ENCODE results near the gene PROP1.
"Not testable (repeated sequence)": the region's sequence is repeated elsewhere in the genome, so short reads cannot be mapped to it uniquely, and the experiment has no call there.

PROP1 gene

DNA sequence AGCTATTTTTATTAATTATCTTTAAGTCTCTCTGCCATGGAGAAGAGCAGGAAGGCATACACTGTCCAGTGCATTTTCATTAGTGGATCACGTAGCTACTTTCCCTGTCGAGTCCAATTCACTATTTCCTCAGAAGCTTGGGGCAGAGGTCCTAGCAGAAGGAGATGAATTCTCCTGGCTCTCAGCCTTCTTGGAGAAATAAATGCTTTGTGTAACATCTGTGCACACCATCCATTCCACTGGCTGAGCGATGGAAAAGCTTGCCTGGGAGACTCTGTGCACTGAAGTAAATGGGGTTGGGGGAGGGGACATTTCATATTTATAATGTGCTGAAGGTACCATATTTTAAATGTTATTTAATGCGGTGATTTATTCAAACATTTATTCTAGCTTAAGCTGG lies 23.4 kb downstream of the PROP1 start:
- Histone ChIP-seq H3K4me1 (ENCODE audit: control insufficient read depth, insufficient read depth, low read depth, low read length) (no peaks in the 10 kb centered on the region), H4K91ac (ENCODE audit: low read length) (no peak overlapping the region), H3K9ac (ENCODE audit: low read length) (no peak overlapping the region), H3K4ac (ENCODE audit: low read depth in 1 of 2, low read length in 2 of 2) (no peak overlapping the region), H3K36me3 (ENCODE audit: control insufficient read depth in 1 of 2, insufficient read depth in 2 of 2, low read depth in 1 of 2, low read length in 2 of 2) (no peaks in the 10 kb centered on the region), H3K23ac (ENCODE audit: low read length in 2 of 2) (no peak overlapping the region), H3K18ac (ENCODE audit: low read depth in 1 of 2, low read length in 2 of 2) (no peak overlapping the region), H4K8ac (ENCODE audit: low read length) (no peak overlapping the region), H3K9me3 (ENCODE audit: control insufficient read depth, low read length) (peaks cover 6% of the 10 kb centered on the region), H3K4me2 (ENCODE audit: low read length, poor library complexity, severe bottlenecking) (no peak overlapping the region), H3K27ac (ENCODE audit: low read length, poor library complexity, severe bottlenecking) (no peak overlapping the region), H2AFZ (ENCODE audit: low read depth, low read length) (no peak overlapping the region), H3K4me3 (ENCODE audit: insufficient read depth in 1 of 2, low read depth in 1 of 2, low read length in 2 of 2) (no peak overlapping the region), H3K27me3 (ENCODE audit: control insufficient read depth in 1 of 2, insufficient read depth in 1 of 2, low read length in 2 of 2) (peaks cover 0 to 7% of the 10 kb centered on the region in 2 experiments), H2BK120ac (ENCODE audit: low read depth, low read length) (no peak overlapping the region), H2BK12ac (ENCODE audit: low read length in 2 of 2) (no peak overlapping the region), H2AK5ac (ENCODE audit: low read length, severe bottlenecking) (no peak overlapping the region), H2BK5ac (ENCODE audit: low read depth, low read length, poor library complexity, severe bottlenecking) (no peak overlapping the region), H3K14ac (ENCODE audit: low read length in 2 of 2) (no peak overlapping the region), H3K79me1 (replicated peaks; ENCODE audit: low read length, poor library complexity, severe bottlenecking) (no peaks in the 10 kb centered on the region), H2BK15ac (ENCODE audit: low read depth, poor library complexity, severe bottlenecking) (no peak overlapping the region)
- no peak for DNase-seq
- 85% methylated on average over 4 of the region's 4 CpGs for WGBS

DNA sequence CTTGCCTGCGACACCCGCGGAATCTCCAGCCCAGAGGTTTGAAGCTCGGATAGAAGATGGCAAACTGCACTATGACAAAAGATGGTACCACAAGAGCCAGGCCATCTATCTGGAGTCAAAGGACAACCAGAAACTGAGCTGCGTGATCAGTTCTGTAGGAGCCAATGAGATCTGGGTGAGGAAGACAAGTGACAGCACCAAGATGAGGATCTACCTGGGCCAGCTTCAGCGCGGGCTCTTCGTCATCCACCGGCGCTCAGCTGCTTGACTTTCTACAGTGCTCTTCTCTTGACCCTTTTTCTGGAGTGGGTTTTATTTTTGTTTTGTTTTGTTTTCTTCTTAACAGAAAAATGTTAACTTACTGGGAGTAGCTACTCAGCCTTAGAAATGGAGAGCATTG lies 24.0 kb downstream of the PROP1 start:
- not testable (repeated sequence) for H3K23ac ChIP-seq (ENCODE audit: low read length in 2 of 2); H2BK120ac ChIP-seq (ENCODE audit: low read depth, low read length); H3K14ac ChIP-seq (ENCODE audit: low read length in 2 of 2); H4K8ac ChIP-seq (ENCODE audit: low read length); H3K4ac ChIP-seq (ENCODE audit: low read depth in 1 of 2, low read length in 2 of 2); H3K18ac ChIP-seq (ENCODE audit: low read depth in 1 of 2, low read length in 2 of 2); H2BK15ac ChIP-seq (ENCODE audit: low read depth, poor library complexity, severe bottlenecking); H3K79me1 ChIP-seq (replicated peaks; ENCODE audit: low read length, poor library complexity, severe bottlenecking); H4K91ac ChIP-seq (ENCODE audit: low read length); H2BK12ac ChIP-seq (ENCODE audit: low read length in 2 of 2); H3K4me3 ChIP-seq (ENCODE audit: insufficient read depth in 1 of 2, low read depth in 1 of 2, low read length in 2 of 2); H3K9ac ChIP-seq (ENCODE audit: low read length); H3K4me2 ChIP-seq (ENCODE audit: low read length, poor library complexity, severe bottlenecking); H3K36me3 ChIP-seq (ENCODE audit: control insufficient read depth in 1 of 2, insufficient read depth in 2 of 2, low read depth in 1 of 2, low read length in 2 of 2); H3K4me1 ChIP-seq (ENCODE audit: control insufficient read depth, insufficient read depth, low read depth, low read length); H3K27ac ChIP-seq (ENCODE audit: low read length, poor library complexity, severe bottlenecking); H3K9me3 ChIP-seq (ENCODE audit: control insufficient read depth, low read length); H2BK5ac ChIP-seq (ENCODE audit: low read depth, low read length, poor library complexity, severe bottlenecking); H2AK5ac ChIP-seq (ENCODE audit: low read length, severe bottlenecking); DNase-seq; H2AFZ ChIP-seq (ENCODE audit: low read depth, low read length); H3K27me3 ChIP-seq (ENCODE audit: control insufficient read depth in 1 of 2, insufficient read depth in 1 of 2, low read length in 2 of 2)
- WGBS: 96% methylated on average over 10 of the region's 10 CpGs

DNA sequence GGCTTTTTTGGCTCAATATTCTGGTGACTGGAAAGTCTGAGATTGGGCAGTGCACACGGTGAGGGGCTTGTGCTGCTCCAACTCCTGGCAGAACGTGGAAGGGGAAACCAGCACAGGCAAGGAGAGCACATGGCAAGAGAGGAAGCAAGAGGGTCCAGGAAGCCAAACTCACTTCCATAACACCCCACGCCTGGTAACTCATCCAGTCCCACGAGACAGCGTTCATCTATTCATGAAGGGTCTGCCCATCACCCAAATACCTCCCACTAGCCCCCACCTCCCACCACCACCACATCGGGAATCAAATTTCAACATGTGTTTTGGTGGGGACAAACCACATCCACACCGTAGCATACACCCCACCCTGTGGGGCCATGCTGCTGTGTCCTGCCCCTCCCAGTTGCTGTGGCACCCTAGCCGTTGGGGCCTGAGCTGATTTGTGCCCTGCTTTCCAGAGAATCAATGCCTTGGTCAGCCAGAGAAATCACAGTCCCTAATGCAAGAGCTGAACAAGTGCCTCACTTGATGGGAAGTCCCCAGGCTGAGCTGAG lies 27.3 kb downstream of the PROP1 start:
- Histone ChIP-seq H3K9ac (ENCODE audit: low read length) (no peak overlapping the region), H2AK5ac (ENCODE audit: low read length, severe bottlenecking) (no peak overlapping the region), H3K23ac (ENCODE audit: low read length in 2 of 2) (no peak overlapping the region), H3K27me3 (ENCODE audit: control insufficient read depth in 1 of 2, insufficient read depth in 1 of 2, low read length in 2 of 2) (peaks cover 0 to 9% of the 10 kb centered on the region in 2 experiments), H2BK15ac (ENCODE audit: low read depth, poor library complexity, severe bottlenecking) (no peak overlapping the region), H3K4ac (ENCODE audit: low read depth in 1 of 2, low read length in 2 of 2) (no peak overlapping the region), H3K4me1 (ENCODE audit: control insufficient read depth, insufficient read depth, low read depth, low read length) (peaks cover under 1% of the 10 kb centered on the region), H3K18ac (ENCODE audit: low read depth in 1 of 2, low read length in 2 of 2) (no peak overlapping the region), H3K4me2 (ENCODE audit: low read length, poor library complexity, severe bottlenecking) (no peak overlapping the region), H2BK5ac (ENCODE audit: low read depth, low read length, poor library complexity, severe bottlenecking) (no peak overlapping the region), H3K27ac (ENCODE audit: low read length, poor library complexity, severe bottlenecking) (no peak overlapping the region), H4K91ac (ENCODE audit: low read length) (no peak overlapping the region), H3K14ac (ENCODE audit: low read length in 2 of 2) (no peak overlapping the region), H3K79me1 (replicated peaks; ENCODE audit: low read length, poor library complexity, severe bottlenecking) (no peaks in the 10 kb centered on the region), H3K4me3 (ENCODE audit: insufficient read depth in 1 of 2, low read depth in 1 of 2, low read length in 2 of 2) (no peak overlapping the region), H2AFZ (ENCODE audit: low read depth, low read length) (no peak overlapping the region), H3K36me3 (ENCODE audit: control insufficient read depth in 1 of 2, insufficient read depth in 2 of 2, low read depth in 1 of 2, low read length in 2 of 2) (no peaks in the 10 kb centered on the region), H4K8ac (ENCODE audit: low read length) (no peak overlapping the region), H2BK120ac (ENCODE audit: low read depth, low read length) (no peak overlapping the region), H2BK12ac (ENCODE audit: low read length in 2 of 2) (no peak overlapping the region), H3K9me3 (ENCODE audit: control insufficient read depth, low read length) (no peaks in the 10 kb centered on the region)
- no peak for DNase-seq
- WGBS: 91% methylated on average over 8 of the region's 8 CpGs

- Histone ChIP-seq H3K4ac (ENCODE audit: low read depth in 1 of 2, low read length in 2 of 2) (no peak overlapping the region), H2BK12ac (ENCODE audit: low read length in 2 of 2) (no peak overlapping the region), H2BK15ac (ENCODE audit: low read depth, poor library complexity, severe bottlenecking) (no peak overlapping the region), H3K9me3 (ENCODE audit: control insufficient read depth, low read length) (no peaks in the 10 kb centered on the region), H3K4me2 (ENCODE audit: low read length, poor library complexity, severe bottlenecking) (no peak overlapping the region), H3K4me3 (ENCODE audit: insufficient read depth in 1 of 2, low read depth in 1 of 2, low read length in 2 of 2) (no peak overlapping the region), H3K14ac (ENCODE audit: low read length in 2 of 2) (no peak overlapping the region), H3K27me3 (ENCODE audit: control insufficient read depth in 1 of 2, insufficient read depth in 1 of 2, low read length in 2 of 2) (peaks cover 0 to 9% of the 10 kb centered on the region in 2 experiments), H3K27ac (ENCODE audit: low read length, poor library complexity, severe bottlenecking) (no peak overlapping the region), H2AFZ (ENCODE audit: low read depth, low read length) (no peak overlapping the region), H3K4me1 (ENCODE audit: control insufficient read depth, insufficient read depth, low read depth, low read length) (peaks cover 2% of the 10 kb centered on the region), H3K36me3 (ENCODE audit: control insufficient read depth in 1 of 2, insufficient read depth in 2 of 2, low read depth in 1 of 2, low read length in 2 of 2) (no peaks in the 10 kb centered on the region), H3K18ac (ENCODE audit: low read depth in 1 of 2, low read length in 2 of 2) (no peak overlapping the region), H3K9ac (ENCODE audit: low read length) (no peak overlapping the region), H4K91ac (ENCODE audit: low read length) (no peak overlapping the region), H4K8ac (ENCODE audit: low read length) (no peak overlapping the region), H3K79me1 (replicated peaks; ENCODE audit: low read length, poor library complexity, severe bottlenecking) (no peaks in the 10 kb centered on the region), H2AK5ac (ENCODE audit: low read length, severe bottlenecking) (no peak overlapping the region), H3K23ac (ENCODE audit: low read length in 2 of 2) (no peak overlapping the region), H2BK5ac (ENCODE audit: low read depth, low read length, poor library complexity, severe bottlenecking) (no peak overlapping the region), H2BK120ac (ENCODE audit: low read depth, low read length) (no peak overlapping the region)
- WGBS: 91% methylated on average over 8 of the region's 9 CpGs
- DNase-seq: no peak
Measured at GRCh38 chr5:177967221-177967887, 28.7 kb downstream of the PROP1 start.

Measured in mesenchymal stem cell (in vitro differentiated cells and primary cell).